HuH-7 (cell line): ENCODE results near the gene TSC22D4.
"Not testable (repeated sequence)": the region's sequence is repeated elsewhere in the genome, so short reads cannot be mapped to it uniquely, and the experiment has no call there.

ENCODE experiments used
- DNase-seq: peaks from one replicate; pipeline ENCODE4 v3.0.0; 2011; ENCODE audit warnings: low spot score

Gene TSC22D4

DNA sequence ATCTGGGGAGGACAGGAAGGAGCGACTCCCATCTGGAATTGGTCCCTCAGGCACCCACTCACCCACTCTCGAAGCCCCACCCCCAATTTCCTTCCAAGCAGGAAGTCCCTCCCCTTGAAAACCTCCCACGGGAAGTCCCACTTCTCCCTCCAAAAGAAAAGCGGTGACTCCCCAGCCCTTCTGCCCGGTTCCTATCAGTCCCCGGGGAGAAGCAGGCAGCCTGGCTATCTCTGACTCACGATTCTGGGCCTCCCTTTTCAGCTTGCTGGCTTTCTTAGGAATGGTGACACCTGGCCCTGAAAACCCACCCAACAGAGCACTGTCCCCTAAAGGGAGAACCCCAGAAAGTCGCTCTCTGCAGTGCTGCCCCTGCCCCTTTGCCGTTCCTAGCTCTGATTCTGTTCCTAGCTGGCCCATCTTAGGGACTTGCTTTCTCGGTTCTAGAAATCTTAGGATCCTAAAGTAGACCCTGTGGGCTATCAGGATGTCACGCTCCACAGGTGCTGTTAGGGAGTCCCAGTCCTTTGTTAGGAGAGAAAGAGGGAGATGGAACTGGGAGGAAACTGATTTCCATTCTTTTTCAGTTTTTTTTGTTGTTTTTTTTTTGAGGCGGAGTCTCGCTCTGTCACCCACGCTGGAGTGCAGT, 6.0 kb downstream of the TSC22D4 start:
- DNase-seq = no peak

GRCh38 chr7:100472121-100472851, 6.7 kb downstream of the TSC22D4 start:
- DNase-seq = no peak

- DNase-seq = no peak
Measured at GRCh38 chr7:100471021-100471420, 8.0 kb downstream of the TSC22D4 start.

DNA sequence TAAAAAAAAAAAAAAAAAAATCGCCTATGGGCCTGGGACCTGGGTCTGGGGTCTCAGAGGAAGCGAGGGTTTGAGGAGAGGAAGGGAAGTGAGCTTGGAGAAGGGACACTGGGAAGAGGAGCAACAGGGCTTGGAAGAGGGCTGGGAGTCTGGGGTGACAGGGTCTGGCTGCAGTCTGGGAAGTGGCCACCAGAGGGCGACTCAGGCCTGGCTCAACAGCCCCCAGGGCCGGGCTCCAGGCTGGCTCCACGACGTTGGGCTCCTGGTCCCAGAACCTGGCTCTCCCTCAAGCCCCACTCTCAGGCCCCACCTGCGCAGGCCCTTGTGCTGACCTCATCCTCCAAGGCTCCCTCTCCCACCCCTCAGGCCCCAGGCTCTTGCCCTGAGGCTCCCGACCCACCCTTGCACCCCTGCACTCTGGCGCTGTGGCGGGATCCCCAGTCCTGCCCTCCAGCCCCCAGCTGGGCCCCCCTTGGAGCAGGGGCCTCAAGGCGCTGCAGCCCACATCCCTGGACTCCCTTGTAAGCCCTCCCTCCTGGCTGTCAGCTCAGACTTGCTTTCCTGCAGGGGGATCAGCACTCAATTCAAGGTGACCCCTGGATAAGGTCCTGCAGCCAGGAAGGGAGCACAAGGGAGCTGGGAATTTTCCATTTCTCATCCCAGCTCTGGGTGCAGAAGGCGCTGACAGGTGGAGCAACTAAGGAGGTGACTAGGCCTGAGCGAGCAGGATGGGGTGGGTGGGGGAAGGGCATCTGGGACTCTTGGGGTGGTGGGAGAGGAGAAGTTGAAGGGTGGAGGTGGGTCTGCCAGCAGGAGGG, 9.6 kb downstream of the TSC22D4 start:
- peak; percentile 98 for DNase-seq

GRCh38 chr7:100467638-100468373, 11.2 kb downstream of the TSC22D4 start:
- no peak for DNase-seq

GRCh38 chr7:100466653-100467605, 12.1 kb downstream of the TSC22D4 start:
- DNase-seq = no peak

DNA sequence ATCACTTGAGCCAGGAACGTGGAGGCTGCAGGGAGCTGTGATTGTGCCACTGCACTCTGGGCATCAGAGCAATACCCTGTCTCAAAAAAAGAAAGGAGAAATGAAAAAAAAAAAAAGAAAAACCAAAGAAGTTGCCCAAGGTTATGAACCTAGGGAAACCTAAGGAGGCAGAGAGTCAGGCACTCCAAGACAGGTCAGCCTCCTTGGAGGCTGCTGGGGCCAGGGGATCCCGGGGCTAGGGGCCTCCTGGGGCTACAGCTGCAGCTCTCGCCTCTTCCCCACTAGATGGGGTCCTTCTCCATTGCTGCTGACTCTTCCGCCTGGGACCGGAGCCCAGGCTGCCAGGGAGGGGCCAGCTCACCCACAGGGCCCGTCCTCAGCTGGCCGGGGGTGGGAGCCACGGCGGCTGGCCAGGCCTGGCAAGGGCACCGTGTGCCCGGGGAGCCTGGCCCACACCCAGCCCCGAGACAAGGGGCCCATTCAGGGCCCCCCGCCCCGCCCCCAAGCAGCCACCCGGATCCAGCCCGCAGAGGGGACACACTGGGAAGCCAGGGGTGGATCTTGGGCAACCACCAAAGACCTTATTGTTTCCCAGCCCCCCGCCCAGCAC, 13.2 kb downstream of the TSC22D4 start:
- peak; percentile 98 for DNase-seq

GRCh38 chr7:100465299-100465698, 13.7 kb downstream of the TSC22D4 start:
- DNase-seq = no peak

- no peak for DNase-seq
Measured at GRCh38 chr7:100464791-100465190, 14.2 kb downstream of the TSC22D4 start.

GRCh38 chr7:100464210-100464660, 14.8 kb downstream of the TSC22D4 start, which contains the start of gene SPACDR:
Gene SPACDR, minus strand, starts transcription at chr7:100464260. Its CDS starts 235 bp downstream, at chr7:100464025.
- no peak for DNase-seq

DNA sequence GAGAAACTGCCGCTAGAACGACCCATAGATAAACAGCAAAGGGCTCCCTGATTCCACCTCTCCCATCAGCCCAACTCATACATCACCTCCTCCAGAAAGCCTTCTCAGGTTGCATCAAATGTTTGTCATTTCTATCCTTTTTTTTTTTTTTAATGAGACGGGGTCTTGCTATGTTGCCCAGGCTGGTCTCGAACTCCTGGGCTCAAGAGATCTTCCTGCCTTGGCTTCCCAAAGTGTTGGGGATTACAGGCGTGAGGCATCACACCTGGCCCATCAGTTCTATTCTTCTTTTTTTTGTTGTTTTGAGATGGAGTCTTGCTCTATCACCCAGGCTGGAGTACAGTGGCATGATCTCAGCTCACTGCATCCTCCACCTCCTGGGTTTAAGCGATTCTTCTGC, 22.0 kb downstream of the TSC22D4 start:
- no peak for DNase-seq

GRCh38 chr7:100456562-100456961, 22.5 kb downstream of the TSC22D4 start:
- no peak for DNase-seq

- no peak for DNase-seq
Measured at GRCh38 chr7:100455206-100455605, 23.8 kb downstream of the TSC22D4 start.

DNA sequence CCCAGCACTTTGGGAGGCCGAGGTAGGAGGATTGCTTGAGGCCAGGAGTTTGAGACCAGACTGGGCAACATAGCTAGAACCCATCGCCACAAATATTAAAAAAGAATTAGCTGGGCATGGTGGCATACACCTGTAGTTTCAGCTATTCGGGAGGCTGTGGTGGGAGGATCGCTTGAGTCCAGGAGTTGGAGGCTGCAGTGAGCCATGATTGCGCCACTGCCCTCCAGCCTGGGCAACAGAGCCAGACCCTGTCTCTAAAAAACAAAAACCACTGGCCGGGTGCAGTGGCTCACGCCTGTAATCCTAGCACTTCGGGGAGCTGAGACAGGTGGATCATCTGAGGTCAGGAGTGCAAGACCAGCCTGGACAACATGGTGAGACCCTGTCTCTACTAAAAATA, 25.2 kb downstream of the TSC22D4 start:
- DNase-seq = not testable (repeated sequence)

DNA sequence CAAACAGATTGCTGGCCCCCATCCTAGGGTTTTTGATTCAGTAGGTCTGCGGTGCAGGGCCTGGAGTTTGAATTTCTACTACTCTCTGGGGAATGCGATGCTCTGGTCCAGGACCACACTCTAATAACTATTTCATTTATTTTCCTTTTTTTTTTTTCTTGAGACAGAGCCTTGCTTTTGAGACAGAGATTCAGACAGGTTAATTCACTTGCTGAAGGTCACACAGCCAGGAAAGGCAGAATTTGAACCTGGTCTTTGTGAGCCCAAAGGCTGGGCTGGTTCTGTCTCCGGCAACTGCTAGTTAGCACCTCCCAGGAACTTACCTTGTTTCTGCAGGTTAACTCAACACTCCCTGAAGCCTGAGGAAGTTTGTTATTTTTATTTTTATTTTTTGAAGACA, 26.5 kb downstream of the TSC22D4 start:
- no peak for DNase-seq

GRCh38 chr7:100449190-100449795, 29.7 kb downstream of the TSC22D4 start:
- DNase-seq = no peak

GRCh38 chr7:100447363-100447762, 31.7 kb downstream of the TSC22D4 start:
- not testable (repeated sequence) for DNase-seq

DNA sequence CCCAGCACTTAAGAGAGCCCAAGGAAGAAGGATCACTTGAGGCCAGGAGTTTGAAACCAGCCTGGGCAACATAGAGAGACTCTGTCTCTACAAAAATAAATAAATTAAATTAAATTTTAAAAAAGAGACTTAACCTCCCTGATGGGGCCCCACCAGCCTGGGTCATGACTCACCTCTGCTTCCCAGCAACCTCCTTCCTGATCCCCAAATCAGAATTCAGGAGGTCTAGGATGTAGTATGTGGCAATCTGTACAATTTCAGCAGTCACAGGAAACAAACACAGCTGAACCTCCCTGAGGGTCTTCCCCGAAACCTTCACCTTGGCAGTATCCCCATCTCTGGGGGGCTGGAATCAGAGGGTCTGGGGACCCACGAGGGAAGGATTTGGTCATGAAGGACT, 33.0 kb downstream of the TSC22D4 start:
- no peak for DNase-seq

DNA sequence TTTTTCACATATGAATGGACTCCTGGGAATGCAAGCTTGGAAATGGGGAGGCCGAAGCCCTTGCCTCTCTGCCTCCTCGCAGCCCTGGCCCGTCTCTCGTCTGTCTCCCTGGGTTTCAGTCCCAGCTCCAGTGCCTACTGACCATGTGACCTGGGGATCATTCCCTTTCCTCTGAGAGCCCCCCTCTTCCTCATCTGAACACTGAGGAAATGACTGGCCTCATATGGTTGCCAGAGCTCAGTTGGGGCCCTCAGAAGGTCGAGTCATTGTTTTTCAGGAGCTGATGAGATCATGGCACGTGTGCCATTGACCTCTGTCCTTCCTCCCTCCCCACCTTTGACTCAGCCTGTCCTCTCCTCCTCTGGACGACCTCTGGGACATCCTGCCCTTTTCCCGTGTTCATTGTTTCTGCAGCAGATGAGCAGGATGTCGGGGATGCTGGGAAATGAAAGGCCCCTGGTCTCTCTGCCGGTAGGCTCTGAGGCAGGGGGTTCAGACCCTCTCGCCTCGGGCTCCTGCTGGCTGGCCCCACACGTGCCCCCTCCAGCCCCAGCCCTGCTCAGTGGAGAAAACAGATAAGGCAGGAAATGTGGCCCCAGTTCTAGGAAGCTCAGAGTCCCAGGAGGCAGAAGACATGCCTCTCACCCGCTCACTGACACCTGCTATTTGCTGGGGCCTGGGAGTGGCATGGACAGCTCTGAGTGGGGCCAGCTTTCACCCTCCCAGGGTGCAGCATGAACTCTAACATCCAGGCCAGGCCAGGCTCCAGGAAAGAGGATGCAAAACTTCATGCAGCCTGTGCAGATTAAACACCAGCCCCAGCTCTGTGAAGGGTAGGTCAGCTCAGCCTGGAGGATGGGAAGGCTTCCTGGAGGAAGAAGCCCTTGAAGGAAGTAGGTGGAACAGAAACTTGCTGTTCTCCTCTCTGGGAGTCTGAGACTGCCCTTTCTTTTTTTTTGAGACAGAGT, 34.4 kb downstream of the TSC22D4 start:
- no peak for DNase-seq
